Globus pallidus (tissue), 1 donor: Measurements from ENCODE around the gene PDGFA.
A peak's percentile ranks its signal among the peaks of the same experiment; 100 is the strongest.

Experiments
- DNase-seq: peaks from one replicate; pipeline ENCODE4 v3.0.0-alpha.2; 2015; ENCODE audit warnings: low spot score

Gene PDGFA

GRCh38 chr7:516606-517456 lies 2.8 kb downstream of the PDGFA start:
- DNase-seq = no peak

GRCh38 chr7:516216-516605 lies 3.4 kb downstream of the PDGFA start:
- DNase-seq = no peak

- DNase-seq = no peak
These were observed 4.0 kb downstream of the PDGFA start for GRCh38 chr7:515628-516027.

GRCh38 chr7:514651-515598 lies 4.7 kb downstream of the PDGFA start:
- DNase-seq = peak; percentile 72

GRCh38 chr7:514242-514641 lies 5.4 kb downstream of the PDGFA start:
- DNase-seq = no peak

GRCh38 chr7:513521-514166 lies 6.0 kb downstream of the PDGFA start:
- no peak for DNase-seq

- no peak for DNase-seq
These were observed 6.9 kb downstream of the PDGFA start for GRCh38 chr7:512541-513311.

GRCh38 chr7:512146-512510 lies 7.5 kb downstream of the PDGFA start:
- no peak for DNase-seq

GRCh38 chr7:511476-512145 lies 8.0 kb downstream of the PDGFA start:
- no peak for DNase-seq

- DNase-seq = no peak
These were observed 8.8 kb downstream of the PDGFA start for GRCh38 chr7:510782-511281.

- no peak for DNase-seq
These were observed 9.5 kb downstream of the PDGFA start for GRCh38 chr7:510131-510481.

GRCh38 chr7:509426-510130 lies 10.1 kb downstream of the PDGFA start:
- DNase-seq = no peak

GRCh38 chr7:508461-509170 lies 11.0 kb downstream of the PDGFA start:
- no peak for DNase-seq

- no peak for DNase-seq
These were observed 11.9 kb downstream of the PDGFA start for GRCh38 chr7:507623-508300.

- DNase-seq = no peak
These were observed 12.6 kb downstream of the PDGFA start for GRCh38 chr7:506921-507622.

- no peak for DNase-seq
These were observed 13.2 kb downstream of the PDGFA start for GRCh38 chr7:506391-506831.

GRCh38 chr7:505171-505570 lies 14.5 kb downstream of the PDGFA start:
- DNase-seq = no peak
